Mucosa of stomach (tissue), 1 donor: ENCODE data around the gene FCN2.

Experiments used
- H3K27me3 ChIP-seq: one replicate; pipeline ENCODE4 v1.7.0; 2013; ENCODE audit warnings: mild to moderate bottlenecking, low read length; ENCODE audit not compliant: control insufficient read depth, insufficient read depth
- H3K36me3 ChIP-seq: one replicate; pipeline ENCODE4 v1.7.0; 2013; ENCODE audit warnings: low read length; ENCODE audit not compliant: control insufficient read depth, insufficient read depth
- H3K4me1 ChIP-seq: one replicate; pipeline ENCODE4 v1.7.0; 2013; ENCODE audit warnings: mild to moderate bottlenecking, low read length; ENCODE audit not compliant: control insufficient read depth, insufficient read depth
- H3K4me3 ChIP-seq: one replicate; pipeline ENCODE4 v1.7.0; 2013; ENCODE audit warnings: low read length
- H3K9ac ChIP-seq: one replicate; pipeline ENCODE4 v1.7.0; 2013; ENCODE audit warnings: mild to moderate bottlenecking, low read length, moderate library complexity
- H3K9me3 ChIP-seq: one replicate; pipeline ENCODE4 v1.7.0; 2013; ENCODE audit warnings: mild to moderate bottlenecking, low read length, moderate library complexity; ENCODE audit not compliant: control insufficient read depth
- donor health status: Pancreatic carcinoma.

FCN2 gene

GRCh38 chr9:134888603-134889190 lies 8.1 kb downstream of the FCN2 start:
- H3K9me3 ChIP-seq: no peaks in the 10 kb centered on the region
- no peak overlapping the region for H3K9ac ChIP-seq
- peaks cover 7% of the 10 kb centered on the region for H3K27me3 ChIP-seq
- no peak overlapping the region for H3K4me3 ChIP-seq
- no peaks in the 10 kb centered on the region for H3K4me1 ChIP-seq
- no peaks in the 10 kb centered on the region for H3K36me3 ChIP-seq

GRCh38 chr9:134889386-134890154 lies 9.0 kb downstream of the FCN2 start:
- H3K9ac ChIP-seq: no peak overlapping the region
- H3K4me1 ChIP-seq: no peaks in the 10 kb centered on the region
- no peak overlapping the region for H3K4me3 ChIP-seq
- H3K9me3 ChIP-seq: no peaks in the 10 kb centered on the region
- peaks cover 7% of the 10 kb centered on the region for H3K27me3 ChIP-seq
- no peaks in the 10 kb centered on the region for H3K36me3 ChIP-seq

GRCh38 chr9:134890155-134890495 lies 9.5 kb downstream of the FCN2 start:
- Histone ChIP-seq H3K36me3 (no peaks in the 10 kb centered on the region), H3K27me3 (peaks cover 7% of the 10 kb centered on the region), H3K4me3 (no peak overlapping the region), H3K9ac (no peak overlapping the region), H3K9me3 (no peaks in the 10 kb centered on the region), H3K4me1 (no peaks in the 10 kb centered on the region)

GRCh38 chr9:134891053-134891452 lies 10.4 kb downstream of the FCN2 start:
- no peak overlapping the region for H3K9ac ChIP-seq
- no peaks in the 10 kb centered on the region for H3K4me1 ChIP-seq
- H3K27me3 ChIP-seq: peaks cover 7% of the 10 kb centered on the region
- no peaks in the 10 kb centered on the region for H3K36me3 ChIP-seq
- no peaks in the 10 kb centered on the region for H3K9me3 ChIP-seq
- no peak overlapping the region for H3K4me3 ChIP-seq

- no peak overlapping the region for H3K9ac ChIP-seq
- H3K4me1 ChIP-seq: no peaks in the 10 kb centered on the region
- H3K4me3 ChIP-seq: no peak overlapping the region
- no peaks in the 10 kb centered on the region for H3K9me3 ChIP-seq
- H3K27me3 ChIP-seq: peaks cover 7% of the 10 kb centered on the region
- H3K36me3 ChIP-seq: no peaks in the 10 kb centered on the region
Measured at GRCh38 chr9:134891713-134892112, 11.1 kb downstream of the FCN2 start.

GRCh38 chr9:134892221-134892620 lies 11.6 kb downstream of the FCN2 start:
- Histone ChIP-seq H3K36me3 (no peaks in the 10 kb centered on the region), H3K9me3 (no peaks in the 10 kb centered on the region), H3K4me3 (no peak overlapping the region), H3K9ac (no peak overlapping the region), H3K4me1 (no peaks in the 10 kb centered on the region), H3K27me3 (peaks cover 7% of the 10 kb centered on the region)

GRCh38 chr9:134892820-134893420 lies 12.3 kb downstream of the FCN2 start:
- no peaks in the 10 kb centered on the region for H3K36me3 ChIP-seq
- no peaks in the 10 kb centered on the region for H3K4me1 ChIP-seq
- peaks cover 5% of the 10 kb centered on the region for H3K27me3 ChIP-seq
- H3K4me3 ChIP-seq: no peak overlapping the region
- H3K9ac ChIP-seq: no peak overlapping the region
- no peaks in the 10 kb centered on the region for H3K9me3 ChIP-seq

- no peaks in the 10 kb centered on the region for H3K4me1 ChIP-seq
- peaks cover 4% of the 10 kb centered on the region for H3K27me3 ChIP-seq
- H3K36me3 ChIP-seq: no peaks in the 10 kb centered on the region
- no peaks in the 10 kb centered on the region for H3K9me3 ChIP-seq
- H3K9ac ChIP-seq: no peak overlapping the region
- no peak overlapping the region for H3K4me3 ChIP-seq
Measured at GRCh38 chr9:134894136-134894860, 13.7 kb downstream of the FCN2 start.

GRCh38 chr9:134895097-134895496 lies 14.5 kb downstream of the FCN2 start:
- Histone ChIP-seq H3K4me1 (no peaks in the 10 kb centered on the region), H3K4me3 (no peak overlapping the region), H3K27me3 (peaks cover 4% of the 10 kb centered on the region)

GRCh38 chr9:134895567-134895907 lies 14.9 kb downstream of the FCN2 start:
- Histone ChIP-seq H3K4me1 (no peaks in the 10 kb centered on the region), H3K9ac (no peak overlapping the region), H3K36me3 (no peaks in the 10 kb centered on the region), H3K9me3 (no peaks in the 10 kb centered on the region), H3K4me3 (no peak overlapping the region), H3K27me3 (peaks cover 4% of the 10 kb centered on the region)

More at GRCh38 chr9:134895097-134895496, 14.5 kb downstream of the FCN2 start:
- no peaks in the 10 kb centered on the region for H3K36me3 ChIP-seq
- no peak overlapping the region for H3K9ac ChIP-seq
- no peaks in the 10 kb centered on the region for H3K9me3 ChIP-seq

GRCh38 chr9:134895908-134896833 lies 15.6 kb downstream of the FCN2 start:
- no peaks in the 10 kb centered on the region for H3K4me1 ChIP-seq
- no peaks in the 10 kb centered on the region for H3K9me3 ChIP-seq
- H3K27me3 ChIP-seq: peaks cover 4% of the 10 kb centered on the region
- no peak overlapping the region for H3K9ac ChIP-seq
- H3K4me3 ChIP-seq: no peak overlapping the region
- no peaks in the 10 kb centered on the region for H3K36me3 ChIP-seq
